DOHH2 (cell line): Measurements from ENCODE around the gene ESYT3.

Experiments
- H3F3A ChIP-seq: fragments of 200-600 bp; sonication (generic), shearing (Covaris generic); 2 replicates; pipeline ENCODE4 v1.6.0; 2016; ENCODE audit warnings: antibody characterized with exemption, mild to moderate bottlenecking; ENCODE audit not compliant: control insufficient read depth, insufficient read depth
- H3K27ac ChIP-seq: fragments of 200-600 bp; sonication (generic); 2 replicates; pipeline ENCODE4 v1.5.1; 2014; ENCODE audit warnings: low read depth, mild to moderate bottlenecking, low read length, moderate library complexity
- H3K27me3 ChIP-seq: fragments of 200-600 bp; sonication (generic); 2 replicates; pipeline ENCODE4 v1.6.1; 2014; ENCODE audit warnings: mild to moderate bottlenecking, low read length, mixed read lengths; ENCODE audit not compliant: control insufficient read depth
- H3K36me3 ChIP-seq: fragments of 200-600 bp; sonication (generic); 2 replicates; pipeline ENCODE4 v1.6.1; 2014; ENCODE audit warnings: mild to moderate bottlenecking, low read length, moderate library complexity, mixed read lengths; ENCODE audit not compliant: control insufficient read depth
- H3K4me1 ChIP-seq: fragments of 200-600 bp; sonication (generic); 2 replicates; pipeline ENCODE4 v1.6.1; 2014; ENCODE audit warnings: mild to moderate bottlenecking, low read length, mixed read lengths; ENCODE audit not compliant: control insufficient read depth
- H3K4me2 ChIP-seq: fragments of 200-600 bp; sonication (generic); 2 replicates; pipeline ENCODE4 v1.6.0; 2014; ENCODE audit warnings: mild to moderate bottlenecking, low read length, moderate library complexity
- H3K4me3 ChIP-seq: fragments of 200-600 bp; sonication (generic); 2 replicates; pipeline ENCODE4 v1.5.1; 2014; ENCODE audit warnings: mild to moderate bottlenecking, low read length, mixed read lengths
- H3K79me2 ChIP-seq: fragments of 200-600 bp; sonication (generic); 2 replicates; pipeline ENCODE4 v1.6.1; 2014; ENCODE audit warnings: mild to moderate bottlenecking, low read length, mixed read lengths; ENCODE audit not compliant: control insufficient read depth
- H3K9me2 ChIP-seq: fragments of 200-600 bp; sonication (generic); replicated peaks from 2 replicates; pipeline ENCODE4 v1.6.1; 2014; ENCODE audit warnings: mild to moderate bottlenecking, low read length, mixed read lengths; ENCODE audit not compliant: control insufficient read depth
- H3K9me3 ChIP-seq: fragments of 200-600 bp; sonication (generic); 2 replicates; pipeline ENCODE4 v1.6.1; 2014; ENCODE audit warnings: antibody characterized with exemption, low read length, mixed read lengths; ENCODE audit not compliant: control insufficient read depth, insufficient read depth
- H4K20me1 ChIP-seq: fragments of 200-600 bp; sonication (generic); 2 replicates; pipeline ENCODE4 v1.6.0; 2014; ENCODE audit warnings: low read depth, mild to moderate bottlenecking, antibody characterized with exemption, low read length, moderate library complexity; ENCODE audit not compliant: control insufficient read depth, insufficient read depth
- EZH2phosphoT487 ChIP-seq: fragments of 200-600 bp; sonication (generic); IDR thresholded peaks from 2 replicates; pipeline ENCODE4 v1.6.1; 2017; ENCODE audit warnings: borderline replicate concordance, mild to moderate bottlenecking, antibody characterized with exemption, low read length, moderate library complexity, mixed read lengths
- TF ChIP-seq, protein P1 (sequence below): fragments of 200-600 bp; sonication (generic); IDR thresholded peaks from one replicate; pipeline ENCODE4 v1.5.1; 2014; ENCODE audit warnings: antibody characterized with exemption, mild to moderate bottlenecking, low read depth, low read length; ENCODE audit not compliant: poor library complexity, severe bottlenecking

ESYT3 gene

DNA sequence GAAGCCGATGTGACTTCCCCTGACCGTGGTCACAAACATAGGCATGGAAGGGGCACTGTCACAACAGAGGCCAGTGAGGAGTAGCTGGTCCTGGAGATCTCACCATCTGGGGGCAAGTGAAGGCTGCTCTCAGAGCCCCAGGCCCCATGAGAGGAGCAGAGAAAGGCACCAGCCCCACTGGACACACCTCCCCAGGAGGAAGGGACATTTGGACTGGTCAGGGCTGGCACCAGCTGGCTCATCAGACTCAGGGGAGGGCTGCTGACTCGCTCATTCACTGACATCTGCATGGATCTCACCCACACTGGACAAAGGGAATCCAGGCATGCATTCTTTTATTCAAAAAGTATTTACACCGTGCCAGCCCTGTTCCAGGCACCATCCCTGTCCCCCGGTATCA, 26.8 kb downstream of the ESYT3 start:
- H3K4me1 ChIP-seq: 0 out of 2 replicates have a peak, but pooled peaks cover 2% of the 10 kb centered on the region

DNA sequence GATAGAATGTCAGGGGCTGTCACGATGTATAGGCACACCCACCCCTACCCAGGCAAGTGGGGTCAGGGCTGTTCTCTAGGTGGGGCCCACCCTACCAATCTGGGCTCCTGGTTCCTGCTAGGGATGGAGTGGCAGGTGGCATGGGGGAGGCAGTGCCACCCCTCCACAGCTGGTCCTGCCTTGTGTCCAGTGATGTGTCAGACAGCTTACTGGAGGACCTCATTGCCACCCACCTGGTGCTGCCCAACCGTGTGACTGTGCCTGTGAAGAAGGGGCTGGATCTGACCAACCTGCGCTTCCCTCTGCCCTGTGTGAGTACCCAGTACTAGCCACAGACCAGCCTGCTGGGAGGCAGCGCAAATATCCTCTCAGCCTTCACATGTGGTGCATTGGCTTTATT, 27.5 kb downstream of the ESYT3 start:
- no peaks in the 10 kb centered on the region for H3K79me2 ChIP-seq
- H3K9me2 ChIP-seq: no peaks in the 10 kb centered on the region
- H3K4me3 ChIP-seq: no peak overlapping the region
- TF ChIP-seq, protein P1, sequence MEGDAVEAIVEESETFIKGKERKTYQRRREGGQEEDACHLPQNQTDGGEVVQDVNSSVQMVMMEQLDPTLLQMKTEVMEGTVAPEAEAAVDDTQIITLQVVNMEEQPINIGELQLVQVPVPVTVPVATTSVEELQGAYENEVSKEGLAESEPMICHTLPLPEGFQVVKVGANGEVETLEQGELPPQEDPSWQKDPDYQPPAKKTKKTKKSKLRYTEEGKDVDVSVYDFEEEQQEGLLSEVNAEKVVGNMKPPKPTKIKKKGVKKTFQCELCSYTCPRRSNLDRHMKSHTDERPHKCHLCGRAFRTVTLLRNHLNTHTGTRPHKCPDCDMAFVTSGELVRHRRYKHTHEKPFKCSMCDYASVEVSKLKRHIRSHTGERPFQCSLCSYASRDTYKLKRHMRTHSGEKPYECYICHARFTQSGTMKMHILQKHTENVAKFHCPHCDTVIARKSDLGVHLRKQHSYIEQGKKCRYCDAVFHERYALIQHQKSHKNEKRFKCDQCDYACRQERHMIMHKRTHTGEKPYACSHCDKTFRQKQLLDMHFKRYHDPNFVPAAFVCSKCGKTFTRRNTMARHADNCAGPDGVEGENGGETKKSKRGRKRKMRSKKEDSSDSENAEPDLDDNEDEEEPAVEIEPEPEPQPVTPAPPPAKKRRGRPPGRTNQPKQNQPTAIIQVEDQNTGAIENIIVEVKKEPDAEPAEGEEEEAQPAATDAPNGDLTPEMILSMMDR: no peak
- no peak for TF ChIP-seq EZH2phosphoT487
- H3K27ac ChIP-seq: no peak overlapping the region
- no peaks in the 10 kb centered on the region for H4K20me1 ChIP-seq
- H3K9me3 ChIP-seq: no peaks in the 10 kb centered on the region
- no peaks in the 10 kb centered on the region for H3K36me3 ChIP-seq
- H3K4me2 ChIP-seq: no peak overlapping the region
- 0 out of 2 replicates have a peak, but pooled peaks cover 2% of the 10 kb centered on the region for H3K4me1 ChIP-seq
- H3F3A ChIP-seq: no peaks in the 10 kb centered on the region
- 0 out of 2 replicates have a peak, but pooled peaks cover 2% of the 10 kb centered on the region for H3K27me3 ChIP-seq

More for the DNA sequence above, 26.8 kb downstream of the ESYT3 start:
- H3K27ac ChIP-seq: no peak overlapping the region
- H3K9me3 ChIP-seq: no peaks in the 10 kb centered on the region
- 0 out of 2 replicates have a peak, but pooled peaks cover 2% of the 10 kb centered on the region for H3K27me3 ChIP-seq
- TF ChIP-seq, protein P1: no peak
- no peak for TF ChIP-seq EZH2phosphoT487
- no peaks in the 10 kb centered on the region for H4K20me1 ChIP-seq
- H3K36me3 ChIP-seq: no peaks in the 10 kb centered on the region
- H3K4me2 ChIP-seq: no peak overlapping the region
- no peaks in the 10 kb centered on the region for H3F3A ChIP-seq
- no peaks in the 10 kb centered on the region for H3K9me2 ChIP-seq
- H3K79me2 ChIP-seq: no peaks in the 10 kb centered on the region
- no peak overlapping the region for H3K4me3 ChIP-seq

DNA sequence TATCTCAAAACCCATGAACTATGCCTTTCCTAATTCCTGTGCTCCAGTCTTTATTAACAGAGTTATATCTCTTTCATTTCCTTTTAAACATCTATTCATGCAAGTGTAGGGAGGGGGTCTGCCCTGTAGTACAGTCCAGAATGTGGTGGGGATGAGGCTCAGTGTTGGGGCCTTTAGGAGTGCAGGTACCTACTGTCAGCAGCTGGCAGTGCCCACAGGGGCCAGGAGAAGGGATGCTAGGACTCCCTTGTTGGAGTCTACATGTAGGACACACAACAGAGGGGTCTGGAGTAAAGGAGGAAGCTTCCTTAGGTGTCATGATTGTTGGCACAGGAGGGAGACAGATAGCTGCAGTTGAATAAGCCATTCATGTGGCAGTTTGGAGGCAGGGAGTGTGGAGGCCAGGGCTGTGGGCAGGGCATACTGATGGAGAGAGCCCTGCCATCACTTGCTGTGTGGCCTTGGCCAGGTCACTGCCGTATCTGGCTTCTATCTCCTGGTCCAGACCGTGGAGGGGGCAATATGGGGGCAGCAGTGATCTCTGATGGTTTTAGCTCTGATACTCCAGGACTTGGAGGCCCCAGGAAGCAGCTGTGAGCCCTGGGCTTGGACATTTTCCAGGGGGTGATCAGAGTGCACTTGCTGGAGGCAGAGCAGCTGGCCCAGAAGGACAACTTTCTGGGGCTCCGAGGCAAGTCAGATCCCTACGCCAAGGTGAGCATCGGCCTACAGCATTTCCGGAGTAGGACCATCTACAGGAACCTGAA, 29.5 kb downstream of the ESYT3 start:
- 0 out of 2 replicates have a peak, but pooled peaks cover 2% of the 10 kb centered on the region for H3K4me1 ChIP-seq
- H3K9me3 ChIP-seq: no peaks in the 10 kb centered on the region
- 0 out of 2 replicates have a peak, but pooled peaks cover 2% of the 10 kb centered on the region for H3K27me3 ChIP-seq
- H3K36me3 ChIP-seq: no peaks in the 10 kb centered on the region
- H3K4me3 ChIP-seq: no peak overlapping the region
- no peaks in the 10 kb centered on the region for H3K9me2 ChIP-seq
- TF ChIP-seq, protein P1: no peak
- TF ChIP-seq EZH2phosphoT487: no peak
- no peaks in the 10 kb centered on the region for H3K79me2 ChIP-seq
- H3K4me2 ChIP-seq: no peak overlapping the region
- H3F3A ChIP-seq: no peaks in the 10 kb centered on the region
- no peaks in the 10 kb centered on the region for H4K20me1 ChIP-seq
- H3K27ac ChIP-seq: no peak overlapping the region
